Measurements from ENCODE around the gene HERPUD1. TPM values are rescaled to one million over a fixed set of nuclear protein-coding genes. Genes with fewer than 3 reads are reported as not detected.

The HERPUD1 gene
- total RNA-seq, 1 experiment from 2014 or later: 28.9 TPM

GRCh38 chr16:56977823-56978430 lies 46.0 kb downstream of the HERPUD1 start:
- Histone ChIP-seq H3T11ph (ENCODE audit: low read length) (no peak overlapping the region), H2BK15ac (ENCODE audit: low read depth, low read length) (no peak overlapping the region), H4K20me1 (ENCODE audit: control insufficient read depth, insufficient read depth, insufficient read length) (no peaks in the 10 kb centered on the region), H2BK12ac (ENCODE audit: insufficient read length, low read depth, low read length) (no peak overlapping the region), H2BK120ac (ENCODE audit: low read depth, low read length, poor library complexity, severe bottlenecking) (no peak overlapping the region), H3K9ac (ENCODE audit: extremely low read depth, insufficient read length, low read length) (no peak overlapping the region), H3K56ac (ENCODE audit: insufficient read length, low read depth, low read length) (no peak overlapping the region), H3K23me2 (ENCODE audit: insufficient read length, low read depth, low read length, poor library complexity, severe bottlenecking) (no peaks in the 10 kb centered on the region), H3K23ac (ENCODE audit: insufficient read length, low read depth, low read length) (no peak overlapping the region), H3K27ac (ENCODE audit: insufficient read length, low read depth, low read length) (no peak overlapping the region), H2AFZ (ENCODE audit: low read length) (no peak overlapping the region), H4K5ac (ENCODE audit: insufficient read length, low read depth, low read length) (no peak overlapping the region), H3K79me2 (ENCODE audit: insufficient read depth, low read length) (no peaks in the 10 kb centered on the region), H3K4me2 (ENCODE audit: insufficient read depth, insufficient read length, low read length) (no peak overlapping the region), H2BK20ac (ENCODE audit: low read depth, low read length, poor library complexity, severe bottlenecking) (no peak overlapping the region), H3K4ac (ENCODE audit: low read depth, low read length) (no peak overlapping the region), H2BK5ac (ENCODE audit: insufficient read length, low read length) (no peak overlapping the region), H3K9me3 (ENCODE audit: control insufficient read depth, low read depth, low read length) (no peaks in the 10 kb centered on the region), H2AK5ac (ENCODE audit: insufficient read length, low read length) (no peak overlapping the region), H3K14ac (ENCODE audit: insufficient read depth, low read length) (no peak overlapping the region; the same call in 1 of the 2 replicates), H4K91ac (ENCODE audit: insufficient read length, low read depth, low read length) (no peak overlapping the region), H3K18ac (ENCODE audit: insufficient read length, low read depth, low read length) (no peak overlapping the region), H3K27me3 (ENCODE audit: insufficient read depth, low read length) (no peaks in the 10 kb centered on the region), H3K79me1 (ENCODE audit: insufficient read depth, low read depth, low read length, poor library complexity, severe bottlenecking) (no peaks in the 10 kb centered on the region), H4K8ac (replicated peaks; ENCODE audit: insufficient read length, low read depth, low read length) (no peak overlapping the region), H3K4me1 (ENCODE audit: insufficient read depth, low read length) (no peaks in the 10 kb centered on the region)
- peaks cover 0 to 2% of the 10 kb centered on the region in 2 experiments; a peak in 2 of 5 replicates for H3K9me3 Mint-ChIP-seq
- no peak overlapping the region for H3K4me3 Mint-ChIP-seq
- peaks cover 5 to 13% of the 10 kb centered on the region in 2 experiments for H3K4me1 Mint-ChIP-seq
- no peaks in the 10 kb centered on the region for H3K36me3 Mint-ChIP-seq (ENCODE audit: insufficient read depth in 1 of 3, low read depth in 3 of 3)
- peaks cover 4% of the 10 kb centered on the region for H3K27me3 Mint-ChIP-seq (ENCODE audit: low read depth)
- H3K27ac Mint-ChIP-seq: no peak overlapping the region
- WGBS (ENCODE audit: extremely low coverage, insufficient read length, low lambda C conversion rate): no CpG with 5 or more reads among the region's 11 CpGs
- no peak for DNase-seq
- no peak for TF ChIP-seq CTCF (conservative IDR thresholded peaks at IDR 0.05)

Measured in H9 (cell line).